Prostate gland (tissue), 2 donors: ENCODE measurements around the gene DHX34. TPM values are rescaled to one million over a fixed set of nuclear protein-coding genes. Genes with fewer than 3 reads are reported as not detected.
"Not testable (repeated sequence)": the region's sequence is repeated elsewhere in the genome, so short reads cannot be mapped to it uniquely, and the experiment has no call there.

Experiments used
- DNase-seq: peaks from one replicate; pipeline ENCODE4 v3.0.0-alpha.2; 2019; ENCODE audit warnings: low spot score
- H3K27ac ChIP-seq, 2 donors: fragments of 200-600 bp; sonication (generic); 2 replicates each; pipeline ENCODE4 v1.5.1; 2017 to 2019
- H3K27me3 ChIP-seq: fragments of 200-600 bp; sonication (generic); replicated peaks from 2 replicates; pipeline ENCODE4 v1.5.1; 2019; ENCODE audit not compliant: insufficient read depth
- H3K36me3 ChIP-seq, 2 donors: fragments of 200-600 bp; sonication (generic); 1 replicate in 1 of 2; 2 replicates in 1 of 2; pipeline versions ENCODE4 v1.5.1 to v1.8.1; 2017 to 2019
- H3K4me1 ChIP-seq: fragments of 200-600 bp; sonication (generic); replicated peaks from 2 replicates; pipeline ENCODE4 v1.5.1; 2019
- H3K4me3 ChIP-seq, 2 donors: fragments of 200-600 bp; sonication (generic); 2 replicates each; pipeline ENCODE4 v1.5.1; 2017 to 2019
- H3K9me3 ChIP-seq: fragments of 200-600 bp; sonication (generic); 2 replicates; pipeline ENCODE4 v1.5.1; 2017
- POLR2A ChIP-seq: fragments of 450-650 bp; IDR thresholded peaks from one replicate; pipeline ENCODE4 v1.6.1; 2016; ENCODE audit warnings: antibody characterized with exemption, mild to moderate bottlenecking
- POLR2AphosphoS5 ChIP-seq: sonication (generic); formaldehyde crosslinking; IDR thresholded peaks from one replicate; pipeline ENCODE4 v1.6.1; 2017; ENCODE audit warnings: antibody characterized with exemption
- WGBS: methylation state at CpG from one replicate; pipeline ENCODE4 v1.1.5; 2018; 5-methylcytosine and 5-hydroxymethylcytosine counted together
- intact Hi-C: fragments of 100-400 bp; cut with DNase I; formaldehyde crosslinking; loops from one replicate; pipeline ENCODE4 v1.14.2; 2022
- total RNA-seq, 2 donors: library from RNA; depleted of rRNA; stranded (reverse); fragments of >200 nt; gene quantifications; one replicate each; pipeline ENCODE4 v1.1.0, GENCODE V29; 2016
- TF ChIP-seq, protein P1 (sequence below), 4 experiments: fragments of 200-600 bp in 2 of 4; fragments of 450-650 bp in 2 of 4; sonication (generic) in 2 of 4; IDR thresholded peaks; 1 replicate in 3 of 4; 2 replicates in 1 of 4; pipeline ENCODE4 v1.5.1; 2016 to 2019; ENCODE audit warnings: antibody characterized with exemption in 4 of 4, mild to moderate bottlenecking in 2 of 4, moderate library complexity in 2 of 4

The DHX34 gene
- total RNA-seq, 2 donors from 2014 or later: 15.5 to 41.8 TPM

DNA sequence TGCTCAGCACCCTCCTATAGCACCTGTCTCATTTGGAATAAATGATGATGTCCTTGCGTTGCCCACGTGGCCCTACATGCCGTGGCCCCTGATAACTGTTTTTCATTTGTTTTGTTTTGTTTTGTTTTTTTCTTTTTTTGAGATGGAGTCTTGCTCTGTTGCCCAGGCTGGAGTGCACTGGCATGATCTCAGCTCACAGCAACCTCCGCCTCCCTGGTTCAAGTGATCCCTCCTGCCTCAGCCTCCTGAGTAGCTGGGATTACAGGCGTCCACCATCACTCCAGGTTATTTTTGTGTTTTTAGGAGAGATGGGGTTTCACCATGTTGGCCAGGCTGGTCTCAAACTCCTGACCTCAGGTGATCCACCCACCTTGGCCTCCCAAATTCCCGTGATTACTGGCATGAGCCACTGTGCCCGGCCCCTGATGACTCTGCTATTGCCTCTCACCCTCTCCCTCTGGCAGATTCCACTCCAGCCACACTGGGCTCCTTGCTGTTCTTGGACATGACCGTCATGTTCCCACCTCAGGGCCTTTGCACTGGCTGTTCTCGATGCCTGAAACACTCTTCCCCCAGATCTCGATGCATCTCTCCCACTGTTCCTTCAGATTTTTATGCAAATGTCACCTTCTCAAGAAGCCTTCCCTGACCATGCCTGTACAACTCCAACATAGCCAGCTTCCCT, 9.8 kb upstream of the DHX34 start:
- no peak for TF ChIP-seq POLR2AphosphoS5
- TF ChIP-seq, protein P1, sequence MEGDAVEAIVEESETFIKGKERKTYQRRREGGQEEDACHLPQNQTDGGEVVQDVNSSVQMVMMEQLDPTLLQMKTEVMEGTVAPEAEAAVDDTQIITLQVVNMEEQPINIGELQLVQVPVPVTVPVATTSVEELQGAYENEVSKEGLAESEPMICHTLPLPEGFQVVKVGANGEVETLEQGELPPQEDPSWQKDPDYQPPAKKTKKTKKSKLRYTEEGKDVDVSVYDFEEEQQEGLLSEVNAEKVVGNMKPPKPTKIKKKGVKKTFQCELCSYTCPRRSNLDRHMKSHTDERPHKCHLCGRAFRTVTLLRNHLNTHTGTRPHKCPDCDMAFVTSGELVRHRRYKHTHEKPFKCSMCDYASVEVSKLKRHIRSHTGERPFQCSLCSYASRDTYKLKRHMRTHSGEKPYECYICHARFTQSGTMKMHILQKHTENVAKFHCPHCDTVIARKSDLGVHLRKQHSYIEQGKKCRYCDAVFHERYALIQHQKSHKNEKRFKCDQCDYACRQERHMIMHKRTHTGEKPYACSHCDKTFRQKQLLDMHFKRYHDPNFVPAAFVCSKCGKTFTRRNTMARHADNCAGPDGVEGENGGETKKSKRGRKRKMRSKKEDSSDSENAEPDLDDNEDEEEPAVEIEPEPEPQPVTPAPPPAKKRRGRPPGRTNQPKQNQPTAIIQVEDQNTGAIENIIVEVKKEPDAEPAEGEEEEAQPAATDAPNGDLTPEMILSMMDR (IDR thresholded peaks at IDR 0.05): no peak
- no peak for TF ChIP-seq POLR2A
- intact Hi-C loops: no loop called here
- Histone ChIP-seq H3K4me3 (no peak overlapping the region), H3K27me3 (no peaks in the 10 kb centered on the region), H3K9me3 (no peaks in the 10 kb centered on the region), H3K4me1 (no peaks in the 10 kb centered on the region), H3K27ac (no peak overlapping the region), H3K36me3 (no peaks in the 10 kb centered on the region)
- DNase-seq: no peak
- 81% methylated on average over 10 of the region's 10 CpGs for WGBS

DNA sequence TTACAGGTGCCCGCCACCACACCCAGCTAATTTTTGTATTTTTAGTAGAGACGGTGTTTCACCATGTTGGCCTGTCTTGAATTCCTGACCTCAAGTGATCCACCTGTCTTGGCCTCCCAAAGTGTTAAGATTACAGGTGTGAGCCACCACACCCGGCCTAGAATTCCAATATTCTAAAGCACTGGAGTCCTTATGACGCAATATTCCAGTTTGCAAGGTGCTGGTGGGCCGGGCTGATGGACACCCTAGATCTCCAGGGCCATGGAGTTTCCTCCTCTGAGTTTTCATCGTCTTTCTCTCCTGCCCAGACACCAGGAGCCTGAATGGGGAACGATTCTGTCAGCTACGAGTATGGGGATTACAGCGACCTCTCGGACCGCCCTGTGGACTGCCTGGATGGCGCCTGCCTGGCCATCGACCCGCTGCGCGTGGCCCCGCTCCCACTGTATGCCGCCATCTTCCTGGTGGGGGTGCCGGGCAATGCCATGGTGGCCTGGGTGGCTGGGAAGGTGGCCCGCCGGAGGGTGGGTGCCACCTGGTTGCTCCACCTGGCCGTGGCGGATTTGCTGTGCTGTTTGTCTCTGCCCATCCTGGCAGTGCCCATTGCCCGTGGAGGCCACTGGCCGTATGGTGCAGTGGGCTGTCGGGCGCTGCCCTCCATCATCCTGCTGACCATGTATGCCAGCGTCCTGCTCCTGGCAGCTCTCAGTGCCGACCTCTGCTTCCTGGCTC, 8.5 kb upstream of the DHX34 start:
- H3K36me3 ChIP-seq: no peaks in the 10 kb centered on the region

DNA sequence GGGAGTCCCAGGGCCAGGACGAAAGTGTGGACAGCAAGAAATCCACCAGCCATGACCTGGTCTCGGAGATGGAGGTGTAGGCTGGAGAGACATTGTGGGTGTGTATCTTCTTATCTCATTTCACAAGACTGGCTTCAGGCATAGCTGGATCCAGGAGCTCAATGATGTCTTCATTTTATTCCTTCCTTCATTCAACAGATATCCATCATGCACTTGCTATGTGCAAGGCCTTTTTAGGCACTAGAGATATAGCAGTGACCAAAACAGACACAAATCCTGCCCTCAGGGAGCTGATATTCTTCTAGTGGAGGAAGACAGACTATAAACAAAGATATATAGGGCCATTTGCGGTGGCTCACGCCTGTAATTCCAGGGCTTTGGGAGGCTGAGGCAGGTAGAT, 7.4 kb upstream of the DHX34 start:
- Histone ChIP-seq H3K4me1 (no peaks in the 10 kb centered on the region), H3K27me3 (no peaks in the 10 kb centered on the region), H3K9me3 (no peaks in the 10 kb centered on the region), H3K27ac (no peak overlapping the region), H3K4me3 (no peak overlapping the region), H3K36me3 (no peaks in the 10 kb centered on the region)
- DNase-seq: no peak
- 89% methylated on average over 4 of the region's 4 CpGs for WGBS
- intact Hi-C loops: no loop called here
- TF ChIP-seq POLR2A (no peak), POLR2AphosphoS5 (no peak)

More for the DNA sequence above, 8.5 kb upstream of the DHX34 start:
- Histone ChIP-seq H3K27me3 (no peaks in the 10 kb centered on the region), H3K27ac (no peak overlapping the region), H3K9me3 (no peaks in the 10 kb centered on the region), H3K4me3 (no peak overlapping the region), H3K4me1 (no peaks in the 10 kb centered on the region)
- 93% methylated on average over 27 of the region's 29 CpGs for WGBS
- DNase-seq: no peak
- TF ChIP-seq POLR2A: no peak
- TF ChIP-seq, protein P1 (IDR thresholded peaks at IDR 0.05): no peak
- no peak for TF ChIP-seq POLR2AphosphoS5
- intact Hi-C loops: no loop called here

DNA sequence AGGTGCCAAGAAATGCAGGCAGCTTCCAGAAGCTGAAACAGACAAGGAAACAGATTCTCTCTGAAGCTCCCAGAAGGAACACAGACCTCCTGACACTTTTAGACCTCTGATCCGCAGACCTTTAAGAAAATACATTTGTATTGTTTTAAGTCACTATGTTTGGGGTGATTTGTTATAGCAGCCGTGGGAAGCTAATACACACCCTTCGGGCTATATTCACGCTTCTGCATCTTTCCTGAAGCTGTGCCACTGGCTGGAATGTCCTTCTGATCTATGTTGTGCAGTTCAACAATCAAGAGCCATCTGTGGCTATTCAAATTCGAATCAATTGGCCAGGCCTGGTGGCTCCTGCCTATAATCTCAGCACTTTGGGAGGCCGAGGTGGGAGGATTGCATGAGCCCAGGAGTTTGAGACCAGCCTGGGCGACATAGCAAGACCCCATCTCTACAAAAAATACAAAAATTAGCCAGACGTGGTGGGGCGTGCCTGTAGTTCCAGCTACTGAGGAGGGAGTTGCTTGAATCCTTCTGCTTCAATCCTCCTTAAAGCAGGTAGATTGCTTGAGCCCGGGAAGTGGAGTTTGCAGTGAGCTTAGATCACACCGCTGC, 5.8 kb upstream of the DHX34 start:
- TF ChIP-seq, protein P1 (IDR thresholded peaks at IDR 0.05): no peak
- no peak for TF ChIP-seq POLR2A
- no peak for TF ChIP-seq POLR2AphosphoS5

DNA sequence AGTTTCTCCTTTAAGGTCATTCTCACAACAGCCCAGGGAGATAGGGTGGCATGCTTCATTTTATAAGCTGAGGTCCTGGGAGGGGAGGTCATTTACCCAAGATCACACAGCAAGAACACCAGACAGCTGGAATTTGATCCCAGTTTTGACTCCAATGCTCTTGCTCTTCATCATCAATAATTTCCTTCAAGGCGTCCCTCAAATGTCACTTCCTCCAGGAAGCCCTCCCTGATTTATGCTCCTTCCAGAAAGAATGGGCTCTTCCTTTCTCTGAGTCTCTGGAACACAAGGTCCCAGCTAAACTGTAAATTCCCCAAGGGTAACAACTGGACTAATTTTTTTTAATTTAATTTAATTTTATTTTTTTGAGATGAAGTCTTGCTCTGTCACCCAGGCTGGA, 4.7 kb upstream of the DHX34 start:
- DNase-seq: no peak
- TF ChIP-seq POLR2A: no peak
- Histone ChIP-seq H3K9me3 (no peaks in the 10 kb centered on the region), H3K27ac (no peak overlapping the region), H3K27me3 (no peaks in the 10 kb centered on the region), H3K4me3 (no peak overlapping the region), H3K36me3 (no peaks in the 10 kb centered on the region), H3K4me1 (no peaks in the 10 kb centered on the region)
- WGBS: 88% methylated on average over 1 of the region's 1 CpG
- intact Hi-C loops: no loop called here

More for the DNA sequence above, 5.8 kb upstream of the DHX34 start:
- 86% methylated on average over 11 of the region's 11 CpGs for WGBS
- DNase-seq: no peak
- Histone ChIP-seq H3K36me3 (no peaks in the 10 kb centered on the region), H3K4me3 (no peak overlapping the region), H3K4me1 (no peaks in the 10 kb centered on the region), H3K9me3 (no peaks in the 10 kb centered on the region), H3K27me3 (no peaks in the 10 kb centered on the region), H3K27ac (no peak overlapping the region)
- intact Hi-C loops: no loop called here

DNA sequence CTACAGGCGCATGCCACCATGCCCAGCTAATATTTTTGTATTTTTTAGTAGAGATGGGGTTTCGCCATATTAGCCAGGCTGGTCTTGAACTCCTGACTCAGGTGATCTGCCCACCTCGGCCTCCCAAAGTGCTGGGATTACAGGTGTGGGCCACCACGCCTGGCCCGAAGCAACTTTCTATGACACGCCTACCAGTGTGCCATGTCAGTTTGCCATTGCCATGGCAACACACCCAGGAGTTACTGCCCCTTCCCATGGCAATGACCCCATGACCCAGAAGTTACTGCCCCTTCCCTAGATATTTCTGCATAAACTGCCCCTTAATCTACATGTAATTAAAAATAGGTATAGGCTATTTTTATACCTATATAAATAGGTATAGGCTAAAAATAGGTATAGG, 3.1 kb upstream of the DHX34 start:
- H3K36me3 ChIP-seq, H3K27me3 ChIP-seq, H3K9me3 ChIP-seq, DNase-seq, H3K4me3 ChIP-seq, intact Hi-C loops, H3K4me1 ChIP-seq, H3K27ac ChIP-seq: not testable (repeated sequence)
- 90% methylated on average over 6 of the region's 6 CpGs for WGBS
